Loucy (cell line): ENCODE results near the gene IL18.

Source experiments
- H2AFZ ChIP-seq: fragments of 200-600 bp; sonication (generic); 2 replicates; pipeline ENCODE4 v1.6.0; 2016; ENCODE audit warnings: antibody characterized with exemption, mild to moderate bottlenecking, low read length, moderate library complexity
- H3F3A ChIP-seq: fragments of 200-600 bp; 2 replicates; pipeline ENCODE4 v1.6.0; 2016; ENCODE audit warnings: antibody characterized with exemption, low read depth, mild to moderate bottlenecking
- H3K27me3 ChIP-seq: fragments of 200-600 bp; sonication (generic); 2 replicates; pipeline ENCODE4 v1.6.1; 2014; ENCODE audit warnings: low read length, mild to moderate bottlenecking; ENCODE audit not compliant: insufficient read depth, poor library complexity, severe bottlenecking
- H3K36me3 ChIP-seq: fragments of 200-600 bp; sonication (generic); 2 replicates; pipeline ENCODE4 v1.6.1; 2016; ENCODE audit warnings: low read length; ENCODE audit not compliant: insufficient read depth
- H3K4me1 ChIP-seq: fragments of 200-600 bp; sonication (generic); 2 replicates; pipeline ENCODE4 v1.5.1; 2014; ENCODE audit warnings: low read length, mild to moderate bottlenecking; ENCODE audit not compliant: insufficient read depth, poor library complexity, severe bottlenecking
- H3K4me2 ChIP-seq: fragments of 200-600 bp; sonication (generic); 2 replicates; pipeline ENCODE4 v1.6.0; 2014; ENCODE audit warnings: antibody characterized with exemption, low read length, low read depth, mild to moderate bottlenecking; ENCODE audit not compliant: poor library complexity, severe bottlenecking
- H3K4me3 ChIP-seq: fragments of 200-600 bp; sonication (generic); 2 replicates; pipeline ENCODE4 v1.5.1; 2014; ENCODE audit warnings: low read length, mild to moderate bottlenecking, mixed read lengths; ENCODE audit not compliant: poor library complexity, severe bottlenecking
- H3K79me2 ChIP-seq: fragments of 200-600 bp; sonication (generic); 2 replicates; pipeline ENCODE4 v1.6.1; 2014; ENCODE audit warnings: low read length; ENCODE audit not compliant: insufficient read depth
- H3K9ac ChIP-seq: fragments of 200-600 bp; sonication (generic); 2 replicates; pipeline ENCODE4 v1.6.0; 2014; ENCODE audit warnings: mild to moderate bottlenecking, low read depth, low read length, moderate library complexity; ENCODE audit not compliant: poor library complexity, severe bottlenecking
- H3K9me2 ChIP-seq: fragments of 200-600 bp; sonication (generic); replicated peaks from 2 replicates; pipeline ENCODE4 v1.6.1; 2016; ENCODE audit warnings: low read depth, low read length, mixed read lengths
- H3K9me3 ChIP-seq: fragments of 200-600 bp; sonication (generic); 2 replicates; pipeline ENCODE4 v1.6.1; 2014; ENCODE audit warnings: mild to moderate bottlenecking, antibody characterized with exemption, low read length, low read depth; ENCODE audit not compliant: insufficient read depth
- H4K20me1 ChIP-seq: fragments of 200-600 bp; sonication (generic); 2 replicates; pipeline ENCODE4 v1.6.0; 2014; ENCODE audit warnings: antibody characterized with exemption, low read length, mild to moderate bottlenecking; ENCODE audit not compliant: insufficient read depth, poor library complexity, severe bottlenecking
- CTCF ChIP-seq: fragments of 200-600 bp; sonication (generic); conservative IDR thresholded peaks from 2 replicates; pipeline ENCODE4 v1.5.1; 2014; ENCODE audit warnings: mild to moderate bottlenecking, antibody characterized with exemption, low read length
- EZH2phosphoT487 ChIP-seq: fragments of 200-600 bp; IDR thresholded peaks from 2 replicates; pipeline ENCODE4 v1.6.1; 2018; ENCODE audit warnings: antibody characterized with exemption, mild to moderate bottlenecking, moderate library complexity, borderline replicate concordance

The IL18 gene

GRCh38 chr11:112179601-112180000 lies 15.7 kb upstream of the IL18 start:
- Histone ChIP-seq H3K27me3 (no peaks in the 10 kb centered on the region), H3K4me3 (no peak overlapping the region), H3K79me2 (no peaks in the 10 kb centered on the region), H2AFZ (peak overlapping the region; percentile 54; the same call in 1 of the 2 replicates), H3K9me3 (no peaks in the 10 kb centered on the region), H3K9ac (no peak overlapping the region), H3K36me3 (no peaks in the 10 kb centered on the region), H3K4me2 (peak overlapping the region; percentile 3), H3F3A (peaks cover 3% of the 10 kb centered on the region; the same call in 1 of the 2 replicates), H3K9me2 (no peaks in the 10 kb centered on the region), H4K20me1 (no peaks in the 10 kb centered on the region), H3K4me1 (peaks cover 29% of the 10 kb centered on the region)
- TF ChIP-seq EZH2phosphoT487 (no peak), CTCF (no peak)

DNA sequence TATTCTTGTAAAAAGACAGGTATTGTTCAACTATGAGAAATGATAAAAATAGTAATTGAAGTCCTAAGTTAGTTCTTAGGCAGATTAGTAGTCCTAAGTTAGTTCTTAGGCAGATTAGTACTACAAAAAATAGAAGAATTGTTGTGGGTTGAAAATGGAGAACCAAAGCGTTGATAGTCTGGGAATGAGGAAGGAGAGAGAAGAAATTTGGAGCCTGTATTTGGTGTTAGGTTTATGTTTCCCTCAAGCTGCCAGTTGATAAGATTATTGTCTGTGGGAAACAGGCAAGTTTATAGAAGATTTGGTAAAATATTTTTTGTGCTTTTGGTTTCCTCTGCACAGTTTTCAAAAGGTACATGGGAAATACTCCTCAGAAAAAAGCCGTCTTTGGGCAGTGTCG lies 15.0 kb upstream of the IL18 start:
- Histone ChIP-seq H3K36me3 (no peaks in the 10 kb centered on the region), H3K4me3 (no peak overlapping the region), H4K20me1 (no peaks in the 10 kb centered on the region), H3K4me2 (peak overlapping the region; percentile 3), H3K9me2 (no peaks in the 10 kb centered on the region), H2AFZ (0 out of 2 replicates have a peak overlapping the region, but pooled peaks have one; percentile 54), H3K9ac (no peak overlapping the region), H3K9me3 (no peaks in the 10 kb centered on the region), H3K27me3 (no peaks in the 10 kb centered on the region), H3K79me2 (no peaks in the 10 kb centered on the region), H3F3A (peaks cover 3% of the 10 kb centered on the region; the same call in 1 of the 2 replicates), H3K4me1 (peaks cover 29% of the 10 kb centered on the region)
- TF ChIP-seq CTCF (no peak), EZH2phosphoT487 (no peak)

DNA sequence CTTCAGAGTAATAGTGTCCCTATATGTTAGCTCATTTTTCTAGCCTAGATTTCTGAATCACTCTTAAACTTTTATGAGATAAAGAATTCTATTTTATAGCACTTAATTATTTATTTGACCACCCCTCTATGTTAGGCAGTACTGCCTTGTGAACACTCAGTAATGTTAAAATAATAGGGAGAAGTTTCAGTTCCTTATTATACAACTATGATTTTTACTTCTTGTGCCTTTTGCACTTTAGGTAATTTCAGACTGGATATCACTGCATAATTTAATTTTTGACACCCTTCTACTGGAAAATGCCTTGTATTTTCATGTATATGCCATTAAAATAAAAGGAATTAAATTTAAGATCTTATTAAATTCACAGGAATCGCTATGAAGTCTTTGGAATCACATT lies 14.5 kb upstream of the IL18 start:
- H3K4me3 ChIP-seq: no peak overlapping the region
- H3K4me2 ChIP-seq: no peak overlapping the region
- H3K9me2 ChIP-seq: no peaks in the 10 kb centered on the region
- no peak for TF ChIP-seq CTCF
- no peak for TF ChIP-seq EZH2phosphoT487
- H3K9me3 ChIP-seq: no peaks in the 10 kb centered on the region
- H4K20me1 ChIP-seq: no peaks in the 10 kb centered on the region
- no peaks in the 10 kb centered on the region for H3K79me2 ChIP-seq
- no peaks in the 10 kb centered on the region for H3K27me3 ChIP-seq
- H3K36me3 ChIP-seq: no peaks in the 10 kb centered on the region
- H2AFZ ChIP-seq: no peak overlapping the region
- H3K4me1 ChIP-seq: peaks cover 29% of the 10 kb centered on the region
- H3K9ac ChIP-seq: no peak overlapping the region
- peaks cover 3% of the 10 kb centered on the region; the same call in 1 of the 2 replicates for H3F3A ChIP-seq
